Cardiac fibroblast (primary cell): Measurements from ENCODE around the gene SP6.

Source experiments
- DNase-seq, 2 donors: peaks; one replicate each; pipeline versions ENCODE4 v3.0.0 to v3.0.0-alpha.2; 2010; ENCODE audit warnings: low read depth in 2 of 2
- H3K4me3 ChIP-seq, 2 donors: replicated peaks in 1 of 2; 1 replicate in 1 of 2; 2 replicates in 1 of 2; pipeline ENCODE4 v1.5.1; 2011; ENCODE audit warnings: low read depth in 2 of 2, low read length in 2 of 2, mild to moderate bottlenecking in 2 of 2, moderate library complexity in 1 of 2
- CTCF ChIP-seq: IDR thresholded peaks from one replicate; pipeline ENCODE4 v1.5.1; 2011; ENCODE audit warnings: low read depth, mild to moderate bottlenecking, low read length, inconsistent platforms

The SP6 gene

GRCh38 chr17:47878203-47879027 lies 27.5 kb upstream of the SP6 start:
- no peak for TF ChIP-seq CTCF
- DNase-seq: no peak
- no peak overlapping the region for H3K4me3 ChIP-seq

- no peak for DNase-seq
- TF ChIP-seq CTCF: no peak
- no peak overlapping the region for H3K4me3 ChIP-seq
Observed at GRCh38 chr17:47877368-47878034, 26.5 kb upstream of the SP6 start.

GRCh38 chr17:47875011-47875985 lies 24.3 kb upstream of the SP6 start:
- no peak for DNase-seq
- no peak for TF ChIP-seq CTCF
- no peak overlapping the region for H3K4me3 ChIP-seq

GRCh38 chr17:47873200-47874090 lies 22.5 kb upstream of the SP6 start:
- H3K4me3 ChIP-seq: no peak overlapping the region
- DNase-seq: no peak
- no peak for TF ChIP-seq CTCF

GRCh38 chr17:47872651-47873161 lies 21.7 kb upstream of the SP6 start:
- no peak overlapping the region for H3K4me3 ChIP-seq
- TF ChIP-seq CTCF: no peak

More at GRCh38 chr17:47872651-47873161, 21.7 kb upstream of the SP6 start:
- DNase-seq: peak in 1 of 2 donors; percentile 32
